Left colon (tissue), 2 donors: Measurements from ENCODE around the gene FYN. TPM values are rescaled to one million over a fixed set of nuclear protein-coding genes. Genes with fewer than 3 reads are reported as not detected.

Source experiments
- ATAC-seq: fragments of 200-7000 bp; cut with Tn5 transposase; one replicate; pipeline ENCODE4 v1.9.1; 2020; ENCODE audit warnings: mild to moderate bottlenecking, moderate library complexity
- DNase-seq, 2 donors: peaks; one replicate each; pipeline ENCODE4 v3.0.0-alpha.2; 2020
- intact Hi-C, 2 donors: fragments of 100-400 bp; cut with DNase I in 1 of 2; cut with micrococcal nuclease in 1 of 2; formaldehyde crosslinking; loops; one replicate each; pipeline versions ENCODE4 v1.11.2 to v1.14.0; 2022; cut with DNase I, micrococcal nuclease
- total RNA-seq, 2 donors: library from RNA; stranded (reverse); fragmentation: NEBNext Ultra II Directional; extraction: Animal tissue kit (Norgen Biotek cat#: 25700); gene quantifications; one replicate each; pipeline ENCODE4 v1.2.1, GENCODE V29; 2021
- donor health status: DM: no; HTN: no; CAD: no.
- donor health status: DM: yes; HTN: yes; CAD: no.

Gene FYN
- total RNA-seq, 2 donors from 2014 or later, result 16.0 to 23.8 TPM

- no peak for DNase-seq
- ATAC-seq, result no peak
- intact Hi-C loops, result no loop called here
Measured at GRCh38 chr6:111781041-111781708, 92.1 kb downstream of the FYN start.

- DNase-seq (no peak), ATAC-seq (no peak)
- intact Hi-C loops, result no loop called here
Measured at GRCh38 chr6:111780393-111780792, 92.9 kb downstream of the FYN start.

- no peak for ATAC-seq
- intact Hi-C loops, result no loop called here
- no peak for DNase-seq
Measured at GRCh38 chr6:111779660-111780059, 93.6 kb downstream of the FYN start.

GRCh38 chr6:111779031-111779430 is 94.2 kb downstream of the FYN start:
- ATAC-seq (no peak), DNase-seq (no peak)
- intact Hi-C loops, result no loop called here

- no peak for ATAC-seq
- DNase-seq, result no peak
- intact Hi-C loops, result no loop called here
Measured at GRCh38 chr6:111777357-111777756, 95.9 kb downstream of the FYN start.

- intact Hi-C loops, result no loop called here
- DNase-seq, result no peak
- no peak for ATAC-seq
Measured at GRCh38 chr6:111776236-111777221, 96.7 kb downstream of the FYN start.

GRCh38 chr6:111775145-111775922 is 97.9 kb downstream of the FYN start:
- intact Hi-C loops, result no loop called here
- ATAC-seq (no peak), DNase-seq (no peak)

- no peak for ATAC-seq
- intact Hi-C loops, result no loop called here
- no peak for DNase-seq
Measured at GRCh38 chr6:111774346-111774703, 98.9 kb downstream of the FYN start.

- intact Hi-C loops, result no loop called here
- ATAC-seq (no peak), DNase-seq (no peak)
Measured at GRCh38 chr6:111773501-111774345, 99.5 kb downstream of the FYN start.

- no peak for ATAC-seq
- DNase-seq, result no peak
- intact Hi-C loops, result no loop called here
Measured at GRCh38 chr6:111772381-111772780, 100.9 kb downstream of the FYN start.

- ATAC-seq (no peak), DNase-seq (no peak)
- intact Hi-C loops, result no loop called here
Measured at GRCh38 chr6:111771629-111772028, 101.6 kb downstream of the FYN start.

- intact Hi-C loops, result no loop called here
- DNase-seq, result no peak
- ATAC-seq, result no peak
Measured at GRCh38 chr6:111771094-111771432, 102.2 kb downstream of the FYN start.

- ATAC-seq (no peak), DNase-seq (no peak)
- intact Hi-C loops, result no loop called here
Measured at GRCh38 chr6:111770263-111771093, 102.8 kb downstream of the FYN start.

GRCh38 chr6:111769365-111770152 is 103.7 kb downstream of the FYN start:
- ATAC-seq, result no peak
- intact Hi-C loops, result no loop called here
- no peak for DNase-seq

GRCh38 chr6:111768431-111768770 is 104.9 kb downstream of the FYN start:
- no peak for ATAC-seq
- no peak for DNase-seq
- intact Hi-C loops, result no loop called here

GRCh38 chr6:111767752-111768430 is 105.4 kb downstream of the FYN start:
- intact Hi-C loops, result no loop called here
- no peak for ATAC-seq
- no peak for DNase-seq
